Medulla oblongata (tissue), 1 donor: ENCODE measurements around the gene RAB28.

Experiments used
- DNase-seq: peaks from one replicate; pipeline ENCODE4 v3.0.0-alpha.2; 2015; ENCODE audit errors: extremely low spot score

The RAB28 gene

DNA sequence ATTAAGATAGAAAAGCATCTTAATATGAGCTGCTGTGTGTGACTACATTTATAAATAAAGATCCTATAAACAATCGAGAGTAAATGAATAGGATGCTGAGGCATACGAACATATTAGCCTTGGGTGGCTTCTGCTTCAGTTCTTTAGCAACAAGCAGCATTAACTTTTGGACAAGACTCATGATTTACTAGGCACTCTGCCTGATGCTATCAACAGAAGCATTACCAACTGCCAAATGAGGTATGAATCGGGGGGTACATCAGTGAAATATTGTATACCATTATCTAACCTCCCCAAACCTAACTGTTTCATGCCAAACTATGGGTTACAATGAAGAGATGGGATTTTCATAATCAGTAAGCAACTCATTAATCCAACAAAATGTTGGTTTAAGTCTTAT lies 113.1 kb downstream of the RAB28 start:
- no peak for DNase-seq

DNA sequence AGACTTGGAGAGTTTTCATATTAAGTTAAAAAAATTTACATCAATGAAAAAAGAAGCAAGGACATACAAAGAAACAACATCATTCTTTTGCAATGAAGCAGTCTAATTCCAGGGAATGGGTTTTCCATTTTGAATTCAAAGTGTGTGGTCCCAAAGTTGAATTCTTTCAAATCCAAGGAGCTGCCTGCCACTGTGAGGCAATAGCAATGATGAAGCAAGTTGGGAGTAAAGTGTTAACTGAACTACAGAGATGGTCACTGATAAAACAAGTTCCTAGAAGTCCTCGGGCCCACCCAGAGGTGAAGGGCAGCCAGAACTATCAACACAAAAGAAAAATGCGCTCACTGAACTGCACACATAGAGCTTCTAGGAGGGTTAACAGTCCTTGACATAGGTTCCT lies 115.9 kb downstream of the RAB28 start:
- no peak for DNase-seq

DNA sequence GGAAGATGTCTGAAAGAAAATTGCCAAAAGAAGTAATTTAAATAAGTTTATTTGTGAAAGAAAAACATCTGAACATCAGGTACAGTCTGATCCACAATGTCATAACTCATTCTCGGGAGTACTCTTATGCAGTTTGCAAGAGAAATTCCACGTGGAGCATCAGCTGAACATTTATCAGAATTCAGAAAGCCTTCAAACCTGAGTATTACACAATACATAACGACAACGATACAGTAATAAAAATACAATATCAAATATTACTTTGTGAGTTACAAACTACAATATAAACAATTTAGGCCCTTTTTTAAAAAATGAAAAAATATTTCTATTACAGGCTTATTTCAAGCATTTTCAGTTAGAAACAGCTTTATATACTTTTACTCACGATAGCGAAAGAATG lies 116.4 kb downstream of the RAB28 start:
- no peak for DNase-seq

DNA sequence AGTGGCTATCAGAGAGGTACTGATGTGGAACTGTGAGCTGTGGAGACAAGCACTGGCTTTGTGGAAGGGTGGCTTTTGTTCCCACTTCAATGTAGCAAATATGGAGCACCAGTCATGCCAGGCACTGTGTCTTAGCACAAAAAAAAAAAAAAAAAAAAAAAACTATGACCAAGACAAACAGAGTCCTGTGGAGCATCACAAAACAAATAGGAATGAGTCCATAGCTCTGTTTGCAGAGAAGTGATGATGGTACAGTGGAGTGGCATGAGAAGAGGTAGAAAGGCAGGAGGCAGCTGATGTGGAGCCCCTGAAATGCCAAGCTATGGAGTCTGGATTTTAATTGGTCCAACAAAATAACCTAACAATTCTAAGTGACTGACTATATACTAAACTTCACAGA lies 116.9 kb downstream of the RAB28 start:
- DNase-seq: no peak

GRCh38 chr4:13365195-13365594 lies 118.9 kb downstream of the RAB28 start:
- no peak for DNase-seq

GRCh38 chr4:13364653-13365052 lies 119.5 kb downstream of the RAB28 start:
- DNase-seq: no peak

- no peak for DNase-seq
Measured at GRCh38 chr4:13364172-13364571, 120.0 kb downstream of the RAB28 start.

DNA sequence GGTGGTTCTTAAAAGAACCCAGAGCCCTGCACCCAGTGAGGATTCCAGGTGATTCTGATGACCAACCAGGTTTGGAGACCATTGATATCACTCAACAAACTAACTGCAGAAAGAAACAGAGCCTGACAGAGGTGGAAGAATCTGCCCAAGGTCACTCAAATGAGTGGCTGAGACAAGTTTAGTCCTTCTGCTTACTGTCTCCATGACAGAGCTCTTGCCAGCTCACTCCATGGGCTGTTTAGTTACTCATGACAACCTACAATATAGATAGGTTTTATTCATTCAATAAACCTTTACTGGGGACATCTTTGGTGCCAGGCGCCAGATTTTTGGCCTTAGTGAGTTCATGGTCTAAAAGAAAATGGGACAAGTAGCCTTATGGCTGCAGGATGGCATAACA lies 124.3 kb downstream of the RAB28 start:
- no peak for DNase-seq

DNA sequence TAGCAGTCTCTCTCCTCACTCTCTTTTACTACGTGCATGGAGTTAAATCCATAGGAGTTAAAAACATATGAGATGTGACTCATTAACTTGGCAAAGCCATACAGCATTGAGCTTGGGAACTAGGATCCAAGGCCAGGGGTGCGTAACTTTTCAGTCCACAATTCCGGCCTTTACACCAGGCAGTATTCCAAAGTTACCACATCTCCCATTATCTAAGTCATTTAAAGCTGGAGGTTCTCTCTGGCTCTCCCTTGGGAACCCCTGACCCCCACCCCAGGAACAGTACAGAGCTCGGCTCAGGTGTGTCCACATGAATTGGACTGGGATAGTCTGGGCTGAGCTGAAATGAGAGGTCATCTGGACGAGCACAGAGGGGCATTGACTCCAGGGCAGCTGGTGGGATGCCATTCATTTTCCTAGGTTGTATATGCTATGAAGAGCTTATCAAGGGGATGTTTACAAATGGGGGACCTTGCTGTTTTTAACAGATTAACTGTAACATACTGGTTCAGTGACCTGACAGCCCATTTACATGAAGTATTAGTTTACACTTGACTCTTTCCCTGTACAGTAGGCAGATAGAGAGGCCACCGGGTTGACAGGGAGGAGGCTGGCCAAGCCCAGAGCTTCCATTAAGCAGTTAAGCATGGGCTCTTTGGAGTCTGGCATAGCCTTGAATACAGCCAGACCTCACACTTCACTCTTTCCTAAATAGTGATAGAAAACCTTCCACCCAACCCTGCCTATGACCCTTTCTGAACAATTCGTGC lies 128.8 kb downstream of the RAB28 start:
- DNase-seq: no peak

DNA sequence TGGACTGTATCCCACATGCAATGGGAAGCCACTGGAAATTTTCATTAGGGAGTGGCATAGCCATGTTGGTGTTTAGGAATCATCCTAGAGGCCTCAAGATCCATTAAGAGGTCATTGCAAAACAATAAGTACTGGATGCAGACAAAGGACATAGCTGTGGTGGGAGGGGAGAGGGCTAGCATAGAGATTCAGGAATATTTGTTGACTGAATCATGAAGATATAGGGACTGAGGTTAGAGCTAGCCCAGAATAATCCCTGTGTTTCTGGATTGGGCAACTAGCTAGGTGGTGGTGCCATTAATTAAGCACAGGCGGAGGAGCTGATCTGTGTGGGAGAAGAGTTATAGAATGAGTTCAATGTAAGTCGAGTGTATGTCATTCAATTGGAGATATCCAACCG lies 135.0 kb downstream of the RAB28 start:
- no peak for DNase-seq

- DNase-seq: no peak
Measured at GRCh38 chr4:13348216-13348615, 135.9 kb downstream of the RAB28 start.

GRCh38 chr4:13347517-13348125 lies 136.5 kb downstream of the RAB28 start:
- DNase-seq: no peak

DNA sequence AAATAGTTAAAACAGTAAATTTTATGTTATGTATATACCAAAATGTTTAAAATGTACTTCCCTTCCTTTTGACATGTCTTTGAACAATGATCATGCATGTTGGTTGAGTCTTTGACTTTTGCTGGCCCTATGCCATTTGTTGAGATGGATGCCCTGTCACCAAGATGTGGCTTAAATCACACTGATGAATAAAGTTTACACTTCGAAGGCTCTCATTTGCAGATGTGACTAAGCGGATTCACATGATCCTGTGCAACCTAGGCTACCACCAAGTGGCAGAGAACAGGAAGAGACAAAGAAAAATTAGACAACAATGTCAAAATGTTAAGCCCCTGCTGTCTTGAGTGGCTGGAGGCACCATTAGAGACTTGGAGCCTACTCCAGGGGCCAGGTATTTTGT lies 139.9 kb downstream of the RAB28 start:
- DNase-seq: no peak

GRCh38 chr4:13340672-13341071 lies 143.5 kb downstream of the RAB28 start:
- no peak for DNase-seq

- no peak for DNase-seq
Measured at GRCh38 chr4:13331827-13332226, 152.3 kb downstream of the RAB28 start.

DNA sequence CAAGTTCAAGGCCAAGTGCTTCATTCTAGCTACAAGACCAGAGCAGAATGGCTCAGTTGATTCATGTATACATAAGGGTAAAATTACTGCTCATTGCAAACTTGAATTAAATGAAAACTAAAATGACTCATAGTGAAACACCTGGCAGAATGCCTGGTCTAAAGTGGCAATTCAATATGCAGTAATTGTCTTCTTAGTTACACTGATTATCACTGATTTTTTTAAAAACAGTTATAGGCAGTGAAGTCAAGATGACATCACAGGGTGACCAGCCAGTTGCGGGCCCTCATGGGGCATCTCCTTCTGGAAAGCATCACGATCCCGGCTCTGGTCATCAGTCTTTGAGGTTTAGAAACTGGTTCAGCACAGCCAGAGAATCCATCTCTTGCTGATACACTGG lies 154.2 kb downstream of the RAB28 start:
- DNase-seq: no peak

DNA sequence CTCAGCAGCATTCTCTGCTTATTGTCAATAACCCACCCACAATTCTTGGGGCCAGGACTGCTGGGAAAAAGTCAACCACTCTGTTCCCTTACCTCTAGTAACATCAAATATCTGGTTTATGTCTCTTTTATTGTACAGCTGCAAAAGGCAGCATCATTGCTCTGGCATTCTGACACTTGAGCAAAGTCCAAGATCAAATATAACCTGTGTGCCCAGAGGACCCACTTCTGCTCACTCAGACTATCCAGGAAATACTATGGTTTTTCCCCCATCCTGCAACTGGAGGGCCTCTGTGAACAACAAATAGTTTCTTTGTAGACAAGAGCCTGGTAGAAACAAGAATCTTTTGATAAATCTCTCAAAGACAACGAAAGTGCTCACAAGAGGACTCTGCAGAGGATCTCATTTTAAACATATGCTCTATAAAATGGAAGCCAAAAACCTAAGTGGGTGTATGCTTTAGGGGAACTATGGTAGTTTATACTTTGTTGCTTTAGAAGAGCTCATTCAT lies 154.7 kb downstream of the RAB28 start:
- no peak for DNase-seq

DNA sequence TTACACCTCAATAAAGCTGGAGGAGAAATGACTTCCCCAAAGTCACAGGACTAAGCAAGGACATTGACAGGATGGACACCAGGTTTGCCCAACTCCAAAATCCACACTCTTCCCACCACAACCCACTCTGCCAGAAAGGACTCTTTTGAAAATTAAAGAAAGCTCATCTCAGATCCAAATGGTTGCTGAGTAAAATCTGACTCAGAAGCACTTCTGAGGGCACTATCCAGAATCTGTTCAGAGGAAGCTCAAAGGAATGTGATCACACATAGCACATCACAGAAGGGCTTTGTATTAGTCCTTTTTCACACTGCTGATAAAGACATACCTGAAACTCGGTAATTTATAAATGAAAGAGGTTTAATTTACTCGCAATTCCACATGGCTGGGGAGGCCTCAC lies 155.5 kb downstream of the RAB28 start:
- no peak for DNase-seq

- DNase-seq: no peak
Measured at GRCh38 chr4:13327991-13328390, 156.1 kb downstream of the RAB28 start.

- no peak for DNase-seq
Measured at GRCh38 chr4:13325744-13326143, 158.4 kb downstream of the RAB28 start.

- no peak for DNase-seq
Measured at GRCh38 chr4:13323921-13324320, 160.2 kb downstream of the RAB28 start.

- no peak for DNase-seq
Measured at GRCh38 chr4:13322681-13323101, 161.4 kb downstream of the RAB28 start.
